AG04449 (cell line): ENCODE results near the gene MSL1.
A peak's percentile ranks its signal among the peaks of the same experiment; 100 is the strongest.

Experiments
- CTCF ChIA-PET: fragments of 350-600 bp; formaldehyde crosslinking; extraction: SDS; loops from one replicate; lab custom pipeline; 2021; ENCODE audit warnings: antibody characterized with exemption; lab: Yijun Ruan, JAX
- POLR2A ChIA-PET: fragments of 400-600, 350-600 bp; formaldehyde crosslinking; extraction: SDS; loops from one replicate; lab custom pipeline; 2020; ENCODE audit warnings: antibody characterized with exemption, inconsistent platforms; lab: Yijun Ruan, JAX
- DNase-seq: peaks from one replicate; pipeline ENCODE4 v3.0.0-alpha.2; 2010; ENCODE audit warnings: low read depth, low spot score
- H3K4me3 ChIP-seq: 2 replicates; pipeline ENCODE4 v1.5.1; 2011; ENCODE audit warnings: low read depth, mild to moderate bottlenecking, control low read depth, low read length
- TF ChIP-seq, protein P1 (sequence below): IDR thresholded peaks from one replicate; pipeline ENCODE4 v1.5.1; 2011; ENCODE audit warnings: mild to moderate bottlenecking, moderate library complexity, low read length, control low read depth, inconsistent platforms; ENCODE audit not compliant: insufficient read depth; ENCODE audit errors: missing control alignments

Gene MSL1

DNA sequence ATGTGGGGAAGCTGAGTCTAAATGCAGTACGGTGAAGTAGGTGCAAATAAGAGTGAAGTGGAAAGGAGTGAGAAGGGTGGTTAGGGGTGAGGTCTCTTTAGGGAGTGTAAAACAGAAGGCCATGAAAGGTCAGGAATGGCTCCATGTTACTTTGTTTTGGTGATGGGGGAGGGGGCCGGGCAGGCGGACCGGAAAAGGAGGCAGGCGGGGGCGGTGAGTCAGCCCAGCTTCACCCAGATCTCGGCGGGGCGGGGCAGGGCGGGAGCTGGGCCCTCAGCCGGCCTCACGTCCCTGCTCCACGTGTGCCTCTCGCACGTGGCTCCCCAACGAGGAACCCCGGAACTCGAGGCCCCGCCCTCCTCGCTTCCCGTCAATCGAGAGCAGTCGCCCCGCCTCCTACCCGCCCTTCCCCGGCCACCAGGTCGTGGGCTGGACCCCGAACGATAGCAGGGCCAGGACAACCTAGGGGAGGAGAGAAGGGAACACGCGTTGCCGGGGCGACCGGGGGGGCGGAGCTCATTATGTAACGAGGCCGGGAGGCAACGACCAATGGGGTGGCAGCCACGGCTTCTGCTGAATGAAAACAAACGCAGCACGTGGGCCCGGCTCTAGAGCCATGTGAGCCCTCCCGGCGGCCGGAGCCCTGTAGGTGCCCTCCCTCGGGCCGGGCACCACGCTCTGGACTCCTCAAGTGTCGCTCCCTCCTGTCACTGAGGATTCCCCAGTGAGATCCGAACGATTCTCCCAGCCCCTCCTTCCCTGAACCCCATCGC is 22.7 kb upstream of the MSL1 start:
- POLR2A ChIA-PET = interaction anchor here (0.7 to 3.6 kb wide), 12 partner anchors 8 to 70 kb away, joined by 3 to 62 read pairs (median 5); partner anchors contain the start of gene CASC3
- DNase-seq = peak; percentile 94
- TF ChIP-seq, protein P1, sequence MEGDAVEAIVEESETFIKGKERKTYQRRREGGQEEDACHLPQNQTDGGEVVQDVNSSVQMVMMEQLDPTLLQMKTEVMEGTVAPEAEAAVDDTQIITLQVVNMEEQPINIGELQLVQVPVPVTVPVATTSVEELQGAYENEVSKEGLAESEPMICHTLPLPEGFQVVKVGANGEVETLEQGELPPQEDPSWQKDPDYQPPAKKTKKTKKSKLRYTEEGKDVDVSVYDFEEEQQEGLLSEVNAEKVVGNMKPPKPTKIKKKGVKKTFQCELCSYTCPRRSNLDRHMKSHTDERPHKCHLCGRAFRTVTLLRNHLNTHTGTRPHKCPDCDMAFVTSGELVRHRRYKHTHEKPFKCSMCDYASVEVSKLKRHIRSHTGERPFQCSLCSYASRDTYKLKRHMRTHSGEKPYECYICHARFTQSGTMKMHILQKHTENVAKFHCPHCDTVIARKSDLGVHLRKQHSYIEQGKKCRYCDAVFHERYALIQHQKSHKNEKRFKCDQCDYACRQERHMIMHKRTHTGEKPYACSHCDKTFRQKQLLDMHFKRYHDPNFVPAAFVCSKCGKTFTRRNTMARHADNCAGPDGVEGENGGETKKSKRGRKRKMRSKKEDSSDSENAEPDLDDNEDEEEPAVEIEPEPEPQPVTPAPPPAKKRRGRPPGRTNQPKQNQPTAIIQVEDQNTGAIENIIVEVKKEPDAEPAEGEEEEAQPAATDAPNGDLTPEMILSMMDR = no peak
- peak overlapping the region; percentile 87 for H3K4me3 ChIP-seq
- CTCF ChIA-PET = interaction anchor here (0.7 to 16.8 kb wide), 11 partner anchors 10 to 120 kb away, joined by 3 to 273 read pairs (median 5); partner anchors contain the start of gene WIPF2

DNA sequence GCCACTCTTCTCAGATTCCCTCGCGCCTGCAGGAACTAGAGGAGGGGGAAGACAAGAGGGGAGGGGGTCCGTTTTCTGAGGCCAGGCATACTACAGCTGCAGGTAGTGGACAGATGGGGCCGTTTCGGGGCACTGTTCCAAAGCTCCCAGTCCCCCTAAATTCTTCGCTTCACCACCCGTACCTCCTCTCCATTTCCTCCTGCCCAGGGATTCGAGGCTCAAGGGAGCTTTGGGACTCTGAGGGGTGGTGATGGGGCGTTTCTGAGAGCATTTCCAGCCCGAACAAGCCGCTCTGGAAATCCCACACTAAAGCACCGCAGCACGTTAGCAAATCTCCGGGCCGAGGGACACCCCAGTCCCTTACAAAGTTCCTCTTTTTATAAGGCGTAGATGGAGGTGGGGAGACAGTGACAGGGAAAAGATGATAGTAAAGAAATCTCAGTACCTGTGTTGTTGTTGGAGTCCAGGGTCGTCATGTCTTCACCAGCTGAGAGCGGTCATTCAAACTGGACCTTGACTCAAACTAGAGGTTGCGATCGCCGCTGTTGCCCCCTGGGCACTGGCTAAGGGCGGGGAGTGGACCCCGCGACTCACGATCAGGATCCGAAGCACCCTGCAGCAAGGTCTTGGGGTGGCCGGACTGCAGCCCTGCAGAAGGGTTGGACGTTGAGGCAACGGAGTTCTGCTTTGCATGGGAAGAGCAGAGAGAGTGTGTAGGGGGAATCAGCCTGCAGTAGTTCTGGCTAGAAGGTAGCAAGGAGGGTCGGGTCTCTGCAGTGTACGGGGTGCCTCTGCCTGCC is 22.0 kb upstream of the MSL1 start:
- TF ChIP-seq, protein P1 = no peak
- CTCF ChIA-PET = interaction anchor here (0.9 to 16.8 kb wide), 13 partner anchors 13 to 119 kb away, joined by 3 to 273 read pairs (median 4); no protein-coding TSS in a partner anchor
- H3K4me3 ChIP-seq = peak overlapping the region; percentile 87
- no peak for DNase-seq
- POLR2A ChIA-PET = interaction anchor here (0.9 to 3.6 kb wide), 18 partner anchors 7 to 79 kb away, joined by 3 to 62 read pairs (median 5); partner anchors contain the start of genes CASC3, MED24 and MSL1

DNA sequence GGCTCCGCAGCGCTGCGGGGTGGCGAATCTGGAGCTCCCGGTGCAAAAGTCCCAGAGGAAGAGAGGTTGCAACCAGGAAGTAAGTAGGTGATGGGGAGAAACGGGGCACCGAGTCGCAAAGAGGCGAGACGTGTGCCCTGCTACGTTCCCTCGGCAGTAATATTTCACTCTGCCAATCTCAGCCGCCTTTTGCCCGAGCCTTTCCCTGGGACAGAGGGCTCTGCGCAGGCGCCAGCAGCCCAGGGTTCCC is 21.4 kb upstream of the MSL1 start, which contains the start of gene NR1D1:
Gene NR1D1 (minus strand): TSS at position 171 of the 250 bp plus-strand sequence. CDS start 495 bp downstream, outside the sequence.
- DNase-seq = no peak
- H3K4me3 ChIP-seq = peak within 1 kb of the TSS; percentile 87
- TF ChIP-seq, protein P1 = no peak
- POLR2A ChIA-PET = interaction anchor here (0.8 to 3.6 kb wide), 14 partner anchors 10 to 79 kb away, joined by 3 to 62 read pairs (median 6); partner anchors contain the start of genes CASC3, MED24 and MSL1
- CTCF ChIA-PET = interaction anchor here (0.7 to 16.8 kb wide), 14 partner anchors 12 to 119 kb away, joined by 3 to 273 read pairs (median 4); no protein-coding TSS in a partner anchor

DNA sequence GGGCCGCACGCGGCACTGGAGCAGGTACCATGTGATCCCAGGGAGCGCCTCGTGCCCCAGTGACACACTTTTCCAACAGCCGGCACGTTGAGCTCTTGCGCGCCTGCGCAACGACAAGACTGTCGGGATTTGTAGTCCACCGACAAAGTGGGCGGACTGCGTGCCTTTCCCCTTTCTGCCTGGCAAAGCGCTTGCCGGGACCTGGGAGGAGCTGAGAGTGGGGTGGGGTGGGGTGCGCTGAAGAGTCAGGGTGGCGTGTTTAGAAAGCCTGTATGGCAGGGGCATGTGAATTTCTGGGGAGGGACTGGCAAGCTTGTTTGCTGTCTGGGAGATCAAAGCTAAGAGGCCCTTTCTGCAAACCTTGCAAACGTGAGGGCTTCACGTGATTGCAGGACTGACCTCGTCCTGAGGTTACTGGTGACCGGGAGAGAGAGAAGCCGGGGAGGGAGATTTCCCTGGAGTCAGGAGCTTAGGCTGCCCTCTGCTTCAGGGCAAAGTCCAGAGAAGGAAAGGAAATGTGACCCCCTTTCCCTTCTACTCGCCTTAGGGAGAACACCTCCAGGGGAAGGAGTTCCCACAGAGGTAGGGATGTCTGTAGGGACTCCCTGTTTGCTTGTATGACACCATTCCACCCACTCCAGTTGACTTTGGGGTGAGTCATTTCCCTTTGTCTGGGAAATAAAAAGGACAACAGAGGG is 21.0 kb upstream of the MSL1 start:
- CTCF ChIA-PET = interaction anchor here (0.6 to 16.8 kb wide), 14 partner anchors 12 to 120 kb away, joined by 3 to 273 read pairs (median 4); no protein-coding TSS in a partner anchor
- peak overlapping the region; percentile 87 for H3K4me3 ChIP-seq
- TF ChIP-seq, protein P1 = no peak
- peak; percentile 89 for DNase-seq
- POLR2A ChIA-PET = interaction anchor here (0.6 to 3.6 kb wide), 17 partner anchors 10 to 80 kb away, joined by 3 to 62 read pairs (median 4); partner anchors contain the start of genes CASC3, MED24 and MSL1

DNA sequence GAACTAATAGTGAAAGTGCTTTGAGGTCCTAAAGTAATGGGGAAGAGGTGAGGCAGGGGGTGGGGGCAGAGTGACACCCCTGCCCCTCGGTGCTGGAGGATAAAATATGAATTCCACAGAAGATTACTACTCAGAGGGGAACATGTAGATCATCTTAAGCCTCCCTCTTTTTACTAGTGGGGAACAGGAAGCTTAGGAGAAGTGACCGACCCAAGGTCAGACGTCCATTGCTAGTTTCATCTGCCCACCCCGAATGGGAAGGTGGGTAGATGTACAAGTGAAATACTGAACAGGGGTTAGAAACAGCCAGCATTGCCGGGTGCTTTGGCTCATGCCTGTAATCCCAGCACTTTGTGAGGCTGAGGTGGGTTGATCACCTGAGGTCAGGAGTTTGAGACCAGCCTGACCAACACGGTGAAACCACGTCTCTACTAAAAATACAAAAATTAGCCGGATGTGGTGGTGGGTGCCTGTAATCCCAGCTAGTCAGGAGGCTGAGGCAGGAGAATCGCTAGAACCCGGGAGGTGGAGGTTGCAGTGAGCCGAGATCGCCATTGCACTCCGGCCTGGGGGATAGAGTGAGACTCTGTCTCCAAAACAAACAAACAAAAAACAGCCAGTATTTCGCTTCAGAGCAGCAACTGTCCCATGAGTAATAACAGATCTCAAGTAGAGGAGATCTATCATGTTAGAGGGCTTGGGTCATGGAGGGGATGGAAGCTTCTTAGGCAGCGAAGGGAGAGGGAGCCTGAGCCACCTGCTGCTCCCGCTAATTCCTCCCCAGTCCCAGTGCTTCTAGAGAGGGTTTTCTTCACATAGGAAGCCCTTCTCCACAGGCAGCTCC is 20.2 kb upstream of the MSL1 start:
- TF ChIP-seq, protein P1 = no peak
- CTCF ChIA-PET = interaction anchor here (0.6 to 16.8 kb wide), 8 partner anchors 11 to 88 kb away, joined by 3 to 273 read pairs (median 6); no protein-coding TSS in a partner anchor
- no peak overlapping the region for H3K4me3 ChIP-seq
- no peak for DNase-seq
- POLR2A ChIA-PET = interaction anchor here (0.6 to 3.6 kb wide), 10 partner anchors 9 to 56 kb away, joined by 3 to 62 read pairs (median 4); partner anchors contain the start of gene MSL1
